IMR-90 (cell line): ENCODE measurements around the gene MAGEA3. TPM values are rescaled to one million over a fixed set of nuclear protein-coding genes. Genes with fewer than 3 reads are reported as not detected.
"Not testable (repeated sequence)": the region's sequence is repeated elsewhere in the genome, so short reads cannot be mapped to it uniquely, and the experiment has no call there.

Experiments used
- ATAC-seq: fragments of 200-7000 bp; cut with Tn5 transposase; 2 replicates; pipeline ENCODE4 v1.9.1; 2020; ENCODE audit warnings: low read depth, mild to moderate bottlenecking, moderate library complexity
- BruUV-seq: library from RNA; stranded (reverse); fragments of 400-500 nt; replicated peaks from 2 replicates; lab custom pipeline; 2021; lab: Mats Ljungman, UMichigan
- CTCF ChIA-PET: fragments of 300-600 bp; formaldehyde crosslinking; extraction: SDS; loops from one replicate; lab custom pipeline; 2021; ENCODE audit warnings: antibody characterized with exemption; lab: Yijun Ruan, JAX
- POLR2A ChIA-PET: fragments of 300-600 bp; sonication (Branson Sonifier 250); formaldehyde crosslinking; loops from one replicate; lab custom pipeline; 2022; ENCODE audit warnings: antibody characterized with exemption; ENCODE audit not compliant: unreplicated experiment; lab: Charles Lee
- DNase-seq: peaks from one replicate; pipeline ENCODE4 v3.0.0; 2013
- H2AFZ ChIP-seq: replicated peaks from 2 replicates; pipeline ENCODE3; 2013; ENCODE audit warnings: low read length, mild to moderate bottlenecking; ENCODE audit not compliant: poor library complexity
- H2AK5ac ChIP-seq: 2 replicates; pipeline ENCODE4 v1.6.1; 2013; ENCODE audit warnings: low read depth, low read length, inconsistent platforms
- H2AK9ac ChIP-seq: replicated peaks from 2 replicates; pipeline ENCODE3; 2013; ENCODE audit warnings: mild to moderate bottlenecking, low read depth, low read length, moderate library complexity; ENCODE audit not compliant: poor library complexity
- H2BK120ac ChIP-seq: 2 replicates; pipeline ENCODE4 v1.6.1; 2013; ENCODE audit warnings: low read depth, low read length, inconsistent platforms
- H2BK15ac ChIP-seq: 3 replicates; pipeline ENCODE4 v1.6.1; 2013; ENCODE audit warnings: low read depth, low read length, inconsistent platforms
- H2BK20ac ChIP-seq: 2 replicates; pipeline ENCODE4 v1.6.1; 2013; ENCODE audit warnings: low read depth, mild to moderate bottlenecking, inconsistent platforms, low read length, moderate library complexity
- H2BK5ac ChIP-seq: 2 replicates; pipeline ENCODE4 v1.6.1; 2013; ENCODE audit warnings: mild to moderate bottlenecking, low read depth, low read length, inconsistent platforms; ENCODE audit not compliant: poor library complexity, severe bottlenecking
- H3K14ac ChIP-seq: replicated peaks from 2 replicates; pipeline ENCODE4 v1.6.1; 2013; ENCODE audit warnings: low read depth, low read length, inconsistent platforms
- H3K18ac ChIP-seq: 2 replicates; pipeline ENCODE4 v1.6.1; 2013; ENCODE audit warnings: low read depth, low read length, control low read depth
- H3K23ac ChIP-seq: 2 replicates; pipeline ENCODE4 v1.6.1; 2013; ENCODE audit warnings: low read depth, low read length, inconsistent platforms
- H3K27ac ChIP-seq: 2 replicates; pipeline ENCODE4 v1.5.1; 2013; ENCODE audit warnings: mild to moderate bottlenecking, control low read depth, low read length; ENCODE audit not compliant: insufficient read depth
- H3K27me3 ChIP-seq: 2 replicates; pipeline ENCODE4 v1.6.1; 2013; ENCODE audit warnings: low read length; ENCODE audit not compliant: control insufficient read depth, insufficient read depth
- H3K36me3 ChIP-seq: 2 replicates; pipeline ENCODE4 v1.6.1; 2013; ENCODE audit warnings: low read length, mixed read lengths; ENCODE audit not compliant: control insufficient read depth, insufficient read depth
- H3K4ac ChIP-seq: 2 replicates; pipeline ENCODE4 v1.6.1; 2013; ENCODE audit warnings: low read depth, low read length, inconsistent platforms
- H3K4me1 ChIP-seq: 2 replicates; pipeline ENCODE4 v1.6.1; 2013; ENCODE audit warnings: low read length, mixed read lengths; ENCODE audit not compliant: control insufficient read depth, insufficient read depth
- H3K4me2 ChIP-seq: 2 replicates; pipeline ENCODE4 v1.6.1; 2013; ENCODE audit warnings: low read depth, mild to moderate bottlenecking, control low read depth, low read length, moderate library complexity
- H3K4me3 ChIP-seq: 2 replicates; pipeline ENCODE4 v1.5.1; 2013; ENCODE audit warnings: low read depth, mild to moderate bottlenecking, control low read depth, low read length, moderate library complexity; ENCODE audit not compliant: insufficient read depth
- H3K56ac ChIP-seq: 2 replicates; pipeline ENCODE4 v1.6.1; 2013; ENCODE audit warnings: low read length, inconsistent platforms; ENCODE audit not compliant: insufficient read depth; ENCODE audit errors: extremely low read depth
- H3K79me1 ChIP-seq, 2 experiments: 2 replicates each; pipeline ENCODE4 v1.6.1; 2013; ENCODE audit warnings: low read length in 2 of 2, inconsistent platforms in 1 of 2, low read depth in 1 of 2
- H3K9ac ChIP-seq: 2 replicates; pipeline ENCODE4 v1.6.1; 2013; ENCODE audit warnings: low read depth, low read length, control low read depth
- H3K9me1 ChIP-seq: 2 replicates; pipeline ENCODE4 v1.6.1; 2013; ENCODE audit warnings: low read length, inconsistent platforms; ENCODE audit not compliant: insufficient read depth
- H3K9me3 ChIP-seq: 2 replicates; pipeline ENCODE4 v1.6.1; 2013; ENCODE audit warnings: low read length; ENCODE audit not compliant: control insufficient read depth, insufficient read depth
- H4K20me1 ChIP-seq: 2 replicates; pipeline ENCODE4 v1.6.1; 2013; ENCODE audit warnings: low read length, inconsistent platforms; ENCODE audit not compliant: insufficient read depth
- H4K5ac ChIP-seq: 2 replicates; pipeline ENCODE4 v1.6.1; 2013; ENCODE audit warnings: mild to moderate bottlenecking, low read depth, low read length, control low read depth
- H4K8ac ChIP-seq, 2 experiments: 2 replicates each; pipeline ENCODE4 v1.6.1; 2013; ENCODE audit warnings: low read depth in 2 of 2, low read length in 2 of 2, control low read depth in 1 of 2, inconsistent platforms in 1 of 2
- H4K91ac ChIP-seq: 2 replicates; pipeline ENCODE4 v1.6.1; 2013; ENCODE audit warnings: low read depth, low read length, inconsistent platforms; ENCODE audit not compliant: insufficient read depth
- NFE2L2 ChIP-seq: fragments of 150-350 bp; IDR thresholded peaks from 2 replicates; pipeline ENCODE4 v1.6.1; 2016; ENCODE audit warnings: low read depth, mild to moderate bottlenecking, low read length
- WGBS, 2 experiments: methylation state at CpG; one replicate each; pipeline versions ENCODE4 v1.1.5 to v1.1.7; 2013; ENCODE audit warnings: missing lambda C conversion rate in 2 of 2; ENCODE audit not compliant: insufficient read length in 1 of 2; ENCODE audit errors: extremely low coverage in 2 of 2; 5-methylcytosine and 5-hydroxymethylcytosine counted together
- dilution Hi-C: fragments of 300-500 bp; cut with HindIII; formaldehyde crosslinking; loops from one replicate; pipeline ENCODE4 v1.14.3; 2018; ENCODE audit warnings: low sequenced_read_pairs; ENCODE audit not compliant: unreplicated experiment
- in situ Hi-C: fragments of 300-500 bp; cut with MboI; formaldehyde crosslinking; loops from 3 replicates; pipeline ENCODE4 v1.14.3; 2019; ENCODE audit warnings: low sequenced_read_pairs, inconsistent platforms, mixed read lengths
- intact Hi-C: fragments of 100-400 bp; cut with micrococcal nuclease; formaldehyde crosslinking; loops from 2 replicates; pipeline ENCODE4 v1.10.0; 2022
- polyA plus RNA-seq, 3 experiments: library from polyadenylated mRNA; depleted of rRNA; stranded (reverse); fragments of >200 nt; gene quantifications; 2 replicates each; pipeline ENCODE4 v1.2.3, GENCODE V29; 2012; ENCODE audit warnings: low replicate concordance in 1 of 3
- total RNA-seq: library from RNA; depleted of rRNA; stranded (reverse); fragments of >200 nt; gene quantifications from 2 replicates; pipeline ENCODE4 v1.2.3, GENCODE V29; 2012
- TF ChIP-seq, protein P1 (sequence below): fragments of 150-350 bp; IDR thresholded peaks from 2 replicates; pipeline ENCODE4 v1.6.1; 2017; ENCODE audit warnings: mild to moderate bottlenecking, antibody characterized with exemption, low read length, low read depth

The MAGEA3 gene
- total and polyA plus RNA-seq, 2 of the 4 experiments (the other 2 are of a cell fraction): not detected

DNA sequence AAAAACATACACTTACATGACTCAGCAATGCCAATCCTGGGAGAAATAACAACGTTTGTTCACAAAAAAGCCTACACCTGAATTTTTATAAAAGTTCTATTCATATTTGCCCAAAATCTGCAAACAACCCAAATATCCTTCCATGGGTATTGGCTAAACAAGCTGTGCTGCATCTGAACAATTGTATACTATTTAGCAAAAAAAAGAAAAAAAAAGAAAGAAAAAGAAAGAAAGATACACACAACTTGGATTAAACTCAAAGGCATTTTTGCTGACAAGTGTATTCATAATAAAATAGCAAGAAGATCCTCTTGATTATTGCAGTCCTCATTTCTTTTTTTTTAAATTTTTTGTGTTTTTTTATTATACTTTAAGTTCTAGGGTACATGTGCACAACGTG, 24.5 kb upstream of the MAGEA3 start:
- Histone ChIP-seq H3K56ac (no peak overlapping the region), H2BK5ac (no peak overlapping the region), H2AK5ac (no peak overlapping the region), H3K9me1 (no peaks in the 10 kb centered on the region), H3K9ac (no peak overlapping the region), H4K20me1 (no peaks in the 10 kb centered on the region), H3K4ac (no peak overlapping the region), H3K23ac (no peak overlapping the region), H2BK15ac (no peak overlapping the region), H3K4me1 (no peaks in the 10 kb centered on the region), H3K18ac (no peak overlapping the region), H3K4me2 (no peak overlapping the region), H2AK9ac (no peak overlapping the region), H3K27me3 (no peaks in the 10 kb centered on the region), H3K27ac (no peak overlapping the region), H2AFZ (no peak overlapping the region), H4K5ac (no peak overlapping the region), H3K79me1 (no peaks in the 10 kb centered on the region), H3K36me3 (no peaks in the 10 kb centered on the region), H3K4me3 (no peak overlapping the region), H4K8ac (no peak overlapping the region), H3K14ac (no peak overlapping the region), H2BK20ac (no peak overlapping the region), H4K91ac (no peak overlapping the region), H2BK120ac (no peak overlapping the region), H3K9me3 (no peaks in the 10 kb centered on the region)
- in situ Hi-C loops: no loop called here
- ChIA-PET POLR2A (no interaction called here), CTCF (no interaction called here)
- ATAC-seq (no peak), DNase-seq (no peak)
- intact Hi-C loops: no loop called here
- TF ChIP-seq, protein P1, sequence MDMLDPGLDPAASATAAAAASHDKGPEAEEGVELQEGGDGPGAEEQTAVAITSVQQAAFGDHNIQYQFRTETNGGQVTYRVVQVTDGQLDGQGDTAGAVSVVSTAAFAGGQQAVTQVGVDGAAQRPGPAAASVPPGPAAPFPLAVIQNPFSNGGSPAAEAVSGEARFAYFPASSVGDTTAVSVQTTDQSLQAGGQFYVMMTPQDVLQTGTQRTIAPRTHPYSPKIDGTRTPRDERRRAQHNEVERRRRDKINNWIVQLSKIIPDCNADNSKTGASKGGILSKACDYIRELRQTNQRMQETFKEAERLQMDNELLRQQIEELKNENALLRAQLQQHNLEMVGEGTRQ: no peak
- 0 out of 2 replicates have a peak, but pooled peaks have one; percentile 3 for TF ChIP-seq NFE2L2
- no TSS peak for BruUV-seq
- no CpG with 5 or more reads among the region's 2 CpGs for WGBS, 2 experiments
- dilution Hi-C loops: no loop called here

DNA sequence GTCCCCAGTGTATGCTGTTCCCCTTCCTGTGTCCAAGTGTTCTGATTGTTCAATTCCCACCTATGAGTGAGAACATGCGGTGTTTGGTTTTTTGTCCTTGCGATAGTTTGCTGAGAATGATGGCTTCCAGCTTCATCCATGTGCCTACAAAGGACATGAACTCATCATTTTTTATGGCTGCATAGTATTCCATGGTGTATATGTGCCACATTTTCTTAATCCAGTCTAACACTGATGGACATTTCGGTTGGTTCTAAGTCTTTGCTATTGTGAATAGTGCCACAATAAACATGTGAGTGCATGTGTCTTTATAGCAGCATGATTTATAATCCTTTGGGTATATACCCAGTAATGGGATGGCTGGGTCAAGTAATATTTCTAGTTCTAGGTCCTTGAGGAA, 23.9 kb upstream of the MAGEA3 start:
- H3K14ac ChIP-seq, H3K36me3 ChIP-seq, H2AK5ac ChIP-seq, intact Hi-C loops, H4K5ac ChIP-seq, dilution Hi-C loops, H2BK20ac ChIP-seq, H3K27me3 ChIP-seq, H4K8ac ChIP-seq, H3K27ac ChIP-seq, H3K9me1 ChIP-seq, CTCF ChIA-PET, H3K18ac ChIP-seq, in situ Hi-C loops, H2AFZ ChIP-seq, H2BK120ac ChIP-seq, H2BK15ac ChIP-seq, H4K20me1 ChIP-seq, DNase-seq, H3K4me2 ChIP-seq, H4K91ac ChIP-seq, BruUV-seq, H3K9me3 ChIP-seq, H3K79me1 ChIP-seq, H3K4ac ChIP-seq, H2AK9ac ChIP-seq, H3K9ac ChIP-seq, H3K23ac ChIP-seq, H3K4me1 ChIP-seq, ATAC-seq, POLR2A ChIA-PET, H3K4me3 ChIP-seq, H3K56ac ChIP-seq, H2BK5ac ChIP-seq: not testable (repeated sequence)
- no CpG with 5 or more reads among the region's 3 CpGs for WGBS, 2 experiments
